ENCODE measurements around the gene MRPL40.

The MRPL40 gene

GRCh38 chr22:19397734-19398104, 34.6 kb upstream of the MRPL40 start:
- no peak for TF ChIP-seq ZNF384 (IDR thresholded peaks at IDR 0.05)
- no peak for TF ChIP-seq SP1 (IDR thresholded peaks at IDR 0.05)
- TF ChIP-seq LEF1 (IDR thresholded peaks at IDR 0.05; ENCODE audit: borderline replicate concordance), result no peak
- TF ChIP-seq TARDBP (IDR thresholded peaks at IDR 0.05), result no peak
- DNase-seq (ENCODE audit: extremely low spot score), result no peak
- ChIA-PET CTCF (interaction anchor here (0.5 kb wide), 1 partner anchor 80 kb away, joined by 9 read pairs; no protein-coding TSS in a partner anchor), POLR2A (no interaction called here)

GRCh38 chr22:19398206-19398605, 34.1 kb upstream of the MRPL40 start:
- CTCF ChIA-PET, result no interaction called here
- TF ChIP-seq TARDBP (IDR thresholded peaks at IDR 0.05) (no peak), SP1 (IDR thresholded peaks at IDR 0.05) (no peak), FOXK2 (IDR thresholded peaks at IDR 0.05) (no peak), ARNT (IDR thresholded peaks at IDR 0.05) (no peak), HDGF (IDR thresholded peaks at IDR 0.05; ENCODE audit: borderline replicate concordance) (no peak), L3MBTL2 (conservative IDR thresholded peaks at IDR 0.05) (no peak), PKNOX1 (IDR thresholded peaks at IDR 0.05) (no peak), BHLHE40 (IDR thresholded peaks at IDR 0.05; ENCODE audit: borderline replicate concordance) (no peak), FOXA1 (IDR thresholded peaks at IDR 0.05) (no peak), NFRKB (IDR thresholded peaks at IDR 0.05) (no peak), LEF1 (IDR thresholded peaks at IDR 0.05; ENCODE audit: borderline replicate concordance) (no peak), SUZ12 (IDR thresholded peaks at IDR 0.05) (no peak)
- POLR2A ChIA-PET, result no interaction called here
- no peak for DNase-seq (ENCODE audit: extremely low spot score)

GRCh38 chr22:19398652-19399051, 33.7 kb upstream of the MRPL40 start:
- DNase-seq (ENCODE audit: extremely low spot score), result no peak
- ChIA-PET POLR2A (no interaction called here), CTCF (no interaction called here)
- TF ChIP-seq BHLHE40 (IDR thresholded peaks at IDR 0.05; ENCODE audit: borderline replicate concordance), result no peak
- no peak for TF ChIP-seq LEF1 (IDR thresholded peaks at IDR 0.05; ENCODE audit: borderline replicate concordance)
- TF ChIP-seq L3MBTL2 (conservative IDR thresholded peaks at IDR 0.05), result no peak
- TF ChIP-seq TARDBP (IDR thresholded peaks at IDR 0.05), result no peak
- TF ChIP-seq FOXK2 (IDR thresholded peaks at IDR 0.05), result no peak
- no peak for TF ChIP-seq HDGF (IDR thresholded peaks at IDR 0.05; ENCODE audit: borderline replicate concordance)
- no peak for TF ChIP-seq SP1 (IDR thresholded peaks at IDR 0.05)
- no peak for TF ChIP-seq ELF4 (IDR thresholded peaks at IDR 0.05)
- no peak for TF ChIP-seq CTBP1 (IDR thresholded peaks at IDR 0.05; ENCODE audit: borderline replicate concordance)
- TF ChIP-seq ZNF384 (IDR thresholded peaks at IDR 0.05), result no peak
- TF ChIP-seq FOXA1 (IDR thresholded peaks at IDR 0.05), result no peak
- TF ChIP-seq SUZ12 (IDR thresholded peaks at IDR 0.05), result no peak
- no peak for TF ChIP-seq NFRKB (IDR thresholded peaks at IDR 0.05)
- no peak for TF ChIP-seq FOXM1 (IDR thresholded peaks at IDR 0.05; ENCODE audit: borderline replicate concordance)
- no peak for TF ChIP-seq PKNOX1 (IDR thresholded peaks at IDR 0.05)

GRCh38 chr22:19400881-19401280, 31.5 kb upstream of the MRPL40 start:
- no peak for DNase-seq (ENCODE audit: extremely low spot score)
- ChIA-PET CTCF (no interaction called here), POLR2A (no interaction called here)
- no peak for TF ChIP-seq BHLHE40 (IDR thresholded peaks at IDR 0.05; ENCODE audit: borderline replicate concordance)
- no peak for TF ChIP-seq ELF4 (IDR thresholded peaks at IDR 0.05)
- TF ChIP-seq SUZ12 (IDR thresholded peaks at IDR 0.05), result no peak
- TF ChIP-seq SP1 (IDR thresholded peaks at IDR 0.05), result no peak
- TF ChIP-seq TARDBP (IDR thresholded peaks at IDR 0.05), result no peak
- TF ChIP-seq HDGF (IDR thresholded peaks at IDR 0.05; ENCODE audit: borderline replicate concordance), result no peak
- no peak for TF ChIP-seq PKNOX1 (IDR thresholded peaks at IDR 0.05)
- no peak for TF ChIP-seq ZNF384 (IDR thresholded peaks at IDR 0.05)
- no peak for TF ChIP-seq FOXA1 (IDR thresholded peaks at IDR 0.05)
- TF ChIP-seq CTBP1 (IDR thresholded peaks at IDR 0.05; ENCODE audit: borderline replicate concordance), result no peak
- TF ChIP-seq ARNT (IDR thresholded peaks at IDR 0.05), result no peak
- no peak for TF ChIP-seq NFRKB (IDR thresholded peaks at IDR 0.05)
- TF ChIP-seq FOXK2 (IDR thresholded peaks at IDR 0.05), result no peak
- no peak for TF ChIP-seq FOXM1 (IDR thresholded peaks at IDR 0.05; ENCODE audit: borderline replicate concordance)
- TF ChIP-seq LEF1 (IDR thresholded peaks at IDR 0.05; ENCODE audit: borderline replicate concordance), result no peak
- no peak for TF ChIP-seq L3MBTL2 (conservative IDR thresholded peaks at IDR 0.05)

GRCh38 chr22:19401483-19401882, 30.9 kb upstream of the MRPL40 start:
- CTCF ChIA-PET, result no interaction called here
- POLR2A ChIA-PET, result no interaction called here
- no peak for TF ChIP-seq SP1 (IDR thresholded peaks at IDR 0.05)
- TF ChIP-seq FOXK2 (IDR thresholded peaks at IDR 0.05), result no peak
- no peak for TF ChIP-seq NFRKB (IDR thresholded peaks at IDR 0.05)
- no peak for TF ChIP-seq ARNT (IDR thresholded peaks at IDR 0.05)
- no peak for TF ChIP-seq BHLHE40 (IDR thresholded peaks at IDR 0.05; ENCODE audit: borderline replicate concordance)
- no peak for TF ChIP-seq ELF4 (IDR thresholded peaks at IDR 0.05)
- TF ChIP-seq TARDBP (IDR thresholded peaks at IDR 0.05), result no peak
- TF ChIP-seq FOXM1 (IDR thresholded peaks at IDR 0.05; ENCODE audit: borderline replicate concordance), result no peak
- TF ChIP-seq PKNOX1 (IDR thresholded peaks at IDR 0.05), result no peak
- no peak for TF ChIP-seq HDGF (IDR thresholded peaks at IDR 0.05; ENCODE audit: borderline replicate concordance)
- no peak for TF ChIP-seq L3MBTL2 (conservative IDR thresholded peaks at IDR 0.05)
- no peak for TF ChIP-seq ZNF384 (IDR thresholded peaks at IDR 0.05)
- TF ChIP-seq FOXA1 (IDR thresholded peaks at IDR 0.05), result no peak
- no peak for TF ChIP-seq SUZ12 (IDR thresholded peaks at IDR 0.05)
- TF ChIP-seq CTBP1 (IDR thresholded peaks at IDR 0.05; ENCODE audit: borderline replicate concordance), result no peak
- TF ChIP-seq LEF1 (IDR thresholded peaks at IDR 0.05; ENCODE audit: borderline replicate concordance), result no peak
- DNase-seq (ENCODE audit: extremely low spot score), result no peak

Data from HEK293T (cell line).